Lower lobe of right lung (tissue), 2 donors: ENCODE measurements around the gene SYNPO. TPM values are rescaled to one million over a fixed set of nuclear protein-coding genes. Genes with fewer than 3 reads are reported as not detected.

Experiments used
- ATAC-seq, 2 donors: fragments of 200-7000 bp; cut with Tn5 transposase; one replicate each; pipeline ENCODE4 v1.9.1; 2020 to 2022; ENCODE audit warnings: mild to moderate bottlenecking in 2 of 2, moderate library complexity in 2 of 2
- DNase-seq: peaks from one replicate; pipeline ENCODE4 v3.0.0-alpha.2; 2020
- H3K27ac ChIP-seq: fragments of 200-600 bp; one replicate; pipeline ENCODE4 v1.8.0; 2022
- H3K27me3 ChIP-seq: fragments of 200-600 bp; one replicate; pipeline ENCODE4 v1.8.0; 2022; ENCODE audit warnings: low read depth
- H3K36me3 ChIP-seq: fragments of 200-600 bp; one replicate; pipeline ENCODE4 v1.8.0; 2022; ENCODE audit warnings: mild to moderate bottlenecking
- H3K4me1 ChIP-seq: fragments of 200-600 bp; one replicate; pipeline ENCODE4 v1.8.0; 2022
- H3K4me3 ChIP-seq: fragments of 200-600 bp; one replicate; pipeline ENCODE4 v1.8.0; 2022; ENCODE audit warnings: mild to moderate bottlenecking
- H3K9me3 ChIP-seq: fragments of 200-600 bp; one replicate; pipeline ENCODE4 v1.8.0; 2022
- intact Hi-C: fragments of 100-400 bp; cut with DNase I; formaldehyde crosslinking; loops from one replicate; pipeline ENCODE4 v1.11.0; 2022
- total RNA-seq: library from RNA; stranded (reverse); fragmentation: NEBNext Ultra II Directional; extraction: Animal tissue kit (Norgen Biotek cat#: 25700); gene quantifications from one replicate; pipeline ENCODE4 v1.2.1, GENCODE V29; 2021
- TF ChIP-seq, protein P1 (sequence below): fragments of 200-600 bp; IDR thresholded peaks from one replicate; pipeline ENCODE4 v1.8.0; 2022; ENCODE audit warnings: antibody characterized with exemption, mild to moderate bottlenecking
- donor health status: DM: no; HTN: yes; CAD: no; lungs with severe emphysema.

Gene SYNPO
- total RNA-seq, 1 donor from 2014 or later, result 90.6 TPM

DNA sequence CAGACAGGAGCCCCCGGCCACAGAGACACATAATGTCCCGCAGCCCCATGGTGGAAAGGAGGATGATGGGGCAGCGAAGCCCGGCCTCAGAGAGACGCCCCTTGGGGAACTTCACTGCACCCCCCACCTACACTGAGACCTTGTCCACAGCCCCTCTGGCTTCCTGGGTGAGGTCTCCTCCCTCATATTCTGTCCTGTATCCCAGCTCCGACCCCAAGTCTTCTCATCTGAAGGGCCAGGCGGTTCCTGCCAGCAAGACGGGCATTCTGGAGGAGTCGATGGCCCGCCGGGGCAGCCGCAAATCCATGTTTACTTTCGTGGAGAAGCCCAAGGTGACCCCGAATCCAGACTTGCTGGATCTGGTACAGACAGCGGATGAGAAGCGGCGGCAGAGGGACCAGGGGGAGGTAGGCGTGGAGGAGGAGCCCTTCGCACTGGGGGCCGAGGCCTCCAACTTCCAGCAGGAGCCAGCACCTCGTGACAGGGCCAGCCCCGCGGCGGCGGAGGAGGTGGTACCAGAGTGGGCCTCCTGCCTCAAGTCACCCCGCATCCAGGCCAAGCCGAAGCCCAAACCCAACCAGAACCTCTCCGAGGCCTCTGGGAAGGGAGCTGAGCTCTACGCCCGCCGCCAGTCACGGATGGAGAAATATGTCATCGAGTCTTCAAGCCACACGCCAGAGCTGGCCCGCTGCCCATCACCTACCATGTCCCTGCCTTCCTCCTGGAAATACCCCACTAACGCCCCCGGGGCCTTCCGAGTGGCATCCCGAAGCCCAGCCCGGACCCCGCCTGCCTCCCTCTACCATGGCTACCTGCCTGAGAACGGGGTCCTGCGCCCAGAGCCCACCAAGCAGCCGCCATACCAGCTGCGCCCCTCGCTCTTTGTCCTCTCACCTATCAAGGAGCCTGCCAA lies 8.9 kb downstream of the SYNPO start:
- TF ChIP-seq, protein P1, sequence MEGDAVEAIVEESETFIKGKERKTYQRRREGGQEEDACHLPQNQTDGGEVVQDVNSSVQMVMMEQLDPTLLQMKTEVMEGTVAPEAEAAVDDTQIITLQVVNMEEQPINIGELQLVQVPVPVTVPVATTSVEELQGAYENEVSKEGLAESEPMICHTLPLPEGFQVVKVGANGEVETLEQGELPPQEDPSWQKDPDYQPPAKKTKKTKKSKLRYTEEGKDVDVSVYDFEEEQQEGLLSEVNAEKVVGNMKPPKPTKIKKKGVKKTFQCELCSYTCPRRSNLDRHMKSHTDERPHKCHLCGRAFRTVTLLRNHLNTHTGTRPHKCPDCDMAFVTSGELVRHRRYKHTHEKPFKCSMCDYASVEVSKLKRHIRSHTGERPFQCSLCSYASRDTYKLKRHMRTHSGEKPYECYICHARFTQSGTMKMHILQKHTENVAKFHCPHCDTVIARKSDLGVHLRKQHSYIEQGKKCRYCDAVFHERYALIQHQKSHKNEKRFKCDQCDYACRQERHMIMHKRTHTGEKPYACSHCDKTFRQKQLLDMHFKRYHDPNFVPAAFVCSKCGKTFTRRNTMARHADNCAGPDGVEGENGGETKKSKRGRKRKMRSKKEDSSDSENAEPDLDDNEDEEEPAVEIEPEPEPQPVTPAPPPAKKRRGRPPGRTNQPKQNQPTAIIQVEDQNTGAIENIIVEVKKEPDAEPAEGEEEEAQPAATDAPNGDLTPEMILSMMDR, result no peak
- H3K4me3 ChIP-seq, result no peak overlapping the region
- intact Hi-C loops, result no loop called here
- DNase-seq, result no peak
- peaks cover 44% of the 10 kb centered on the region for H3K36me3 ChIP-seq
- no peak overlapping the region for H3K27ac ChIP-seq
- H3K4me1 ChIP-seq, result peaks cover 59% of the 10 kb centered on the region
- no peak for ATAC-seq
- no peaks in the 10 kb centered on the region for H3K9me3 ChIP-seq
- H3K27me3 ChIP-seq, result no peaks in the 10 kb centered on the region

DNA sequence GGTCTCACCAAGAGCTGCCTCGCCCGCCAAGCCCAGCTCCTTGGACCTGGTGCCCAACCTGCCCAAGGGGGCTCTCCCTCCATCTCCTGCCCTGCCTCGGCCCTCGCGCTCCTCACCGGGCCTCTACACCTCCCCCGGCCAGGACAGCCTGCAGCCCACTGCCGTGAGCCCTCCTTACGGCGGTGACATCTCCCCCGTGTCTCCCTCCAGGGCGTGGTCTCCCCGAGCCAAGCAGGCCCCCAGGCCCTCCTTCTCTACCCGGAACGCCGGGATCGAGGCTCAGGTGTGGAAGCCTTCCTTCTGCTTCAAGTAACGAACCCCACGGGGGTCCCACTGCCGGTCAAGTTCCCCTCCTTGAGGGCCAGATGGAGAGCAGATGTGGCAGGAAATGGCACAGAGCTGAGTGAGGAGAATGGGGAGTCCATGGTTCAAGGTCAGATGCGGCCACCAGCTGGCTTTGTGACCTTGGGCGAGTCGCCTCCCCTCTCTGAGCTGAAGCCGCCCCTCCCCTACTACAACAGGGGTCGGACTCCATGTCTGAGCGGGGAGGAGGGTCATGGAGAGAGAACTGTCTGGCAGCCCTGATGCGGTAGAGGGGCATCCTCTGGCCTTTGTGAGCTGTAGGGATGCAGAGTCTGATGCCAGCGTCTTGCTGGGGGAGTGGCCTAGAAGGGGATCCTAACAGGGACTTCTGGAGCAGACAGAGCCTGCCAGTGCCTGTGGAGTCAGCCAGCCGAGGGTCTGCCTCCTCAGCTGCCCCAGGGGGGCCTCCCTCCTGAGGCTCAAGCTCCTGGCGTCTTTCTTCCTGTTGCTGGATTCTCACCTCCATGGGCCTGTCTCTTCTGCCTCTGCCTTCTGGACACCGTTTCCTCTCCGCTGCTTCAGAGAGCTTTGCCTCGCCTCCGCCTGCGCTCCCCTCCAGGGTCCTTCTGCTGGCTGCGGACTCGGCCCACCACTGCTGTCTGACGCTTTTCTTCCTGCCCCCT lies 9.9 kb downstream of the SYNPO start:
- ATAC-seq (no peak), DNase-seq (no peak)
- Histone ChIP-seq H3K9me3 (no peaks in the 10 kb centered on the region), H3K4me3 (no peak overlapping the region), H3K27me3 (no peaks in the 10 kb centered on the region), H3K36me3 (peaks cover 44% of the 10 kb centered on the region), H3K4me1 (peaks cover 49% of the 10 kb centered on the region), H3K27ac (no peak overlapping the region)
- TF ChIP-seq, protein P1, result no peak
- intact Hi-C loops, result no loop called here

DNA sequence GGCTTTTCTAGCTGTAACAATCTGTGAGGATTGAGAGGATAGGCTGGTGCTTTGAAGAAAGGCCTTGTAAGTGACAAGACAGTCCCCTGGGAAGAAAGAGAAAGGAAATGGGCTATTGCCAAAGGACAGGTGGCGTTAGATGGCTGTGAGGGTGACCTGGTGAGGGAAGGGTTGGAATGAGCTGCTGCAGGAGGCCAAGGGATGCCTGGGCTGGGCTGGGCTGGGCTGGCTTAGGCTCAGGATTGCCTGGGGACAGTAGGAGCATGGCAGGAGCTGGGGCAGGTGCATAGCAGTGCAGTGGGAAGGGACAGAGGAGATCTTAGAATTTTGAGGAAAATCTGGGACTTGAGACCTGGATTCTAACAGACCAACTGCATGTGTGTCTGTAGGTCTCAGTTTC lies 10.9 kb downstream of the SYNPO start:
- Histone ChIP-seq H3K4me1 (peaks cover 50% of the 10 kb centered on the region), H3K9me3 (no peaks in the 10 kb centered on the region), H3K36me3 (peaks cover 44% of the 10 kb centered on the region), H3K27me3 (no peaks in the 10 kb centered on the region), H3K4me3 (no peak overlapping the region), H3K27ac (no peak overlapping the region)
- TF ChIP-seq, protein P1, result no peak
- DNase-seq (no peak), ATAC-seq (no peak)
- intact Hi-C loops, result no loop called here

DNA sequence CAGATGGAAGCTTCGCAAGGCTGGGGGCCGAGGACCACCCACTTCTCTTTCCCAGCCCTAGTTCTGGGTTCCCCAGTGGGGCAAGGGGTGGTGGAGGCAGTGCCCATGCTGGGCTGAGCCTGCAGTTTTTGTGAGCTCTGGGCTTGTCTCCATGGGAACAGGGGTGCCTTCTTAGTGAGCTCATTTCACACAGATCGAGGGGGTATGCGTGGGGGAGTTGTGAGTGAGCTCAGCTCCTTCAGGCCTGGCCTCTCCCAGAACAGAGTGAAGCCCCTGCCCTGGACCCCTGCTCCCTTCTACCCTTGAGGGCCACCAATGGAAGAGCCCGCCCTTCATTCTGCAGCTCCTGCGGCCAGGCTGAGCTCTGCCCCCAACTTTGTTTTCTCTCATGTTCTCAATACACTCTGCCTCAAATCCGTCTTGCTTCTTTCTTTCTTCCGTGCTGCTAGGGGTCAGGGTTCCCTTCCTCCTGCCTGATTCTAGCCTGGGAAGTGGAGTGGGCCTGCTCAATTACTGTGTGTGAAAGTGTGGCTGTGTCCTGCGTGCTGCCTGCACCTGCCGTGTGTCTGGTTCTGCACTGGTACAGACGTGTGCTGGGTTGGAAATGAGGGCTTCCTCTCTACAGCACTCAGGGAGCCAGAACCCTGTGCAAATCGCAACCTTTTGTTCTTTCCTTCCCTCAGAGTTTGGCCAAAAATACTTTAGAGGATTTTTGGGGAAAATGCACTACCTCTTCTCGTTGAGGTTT lies 11.6 kb downstream of the SYNPO start:
- Histone ChIP-seq H3K4me3 (no peak overlapping the region), H3K27ac (no peak overlapping the region), H3K9me3 (no peaks in the 10 kb centered on the region), H3K27me3 (no peaks in the 10 kb centered on the region), H3K36me3 (peaks cover 44% of the 10 kb centered on the region), H3K4me1 (peaks cover 53% of the 10 kb centered on the region)
- DNase-seq (no peak), ATAC-seq (no peak)
- TF ChIP-seq, protein P1, result no peak
- intact Hi-C loops, result no loop called here
